ENCODE results near the gene SPATA1.

DNA sequence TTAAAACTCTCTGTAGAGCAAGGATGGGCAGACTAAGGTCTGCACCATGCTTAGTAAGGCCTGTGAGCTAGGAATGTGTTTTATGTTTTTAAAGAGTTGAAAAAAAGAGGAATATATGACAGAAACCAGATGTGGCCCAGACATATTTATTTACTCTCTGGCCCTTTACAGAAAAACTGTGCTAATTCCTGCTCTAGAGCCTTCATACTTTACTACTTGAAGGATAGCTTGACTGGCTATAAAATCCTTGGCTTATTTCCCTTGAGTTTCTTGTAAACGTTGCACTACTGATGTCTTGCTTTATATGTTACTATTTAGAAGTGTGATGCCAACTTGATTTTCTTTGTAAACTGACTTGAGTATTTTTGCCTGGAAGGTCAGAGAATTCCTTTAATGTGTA, 34.6 kb downstream of the SPATA1 start:
- TF ChIP-seq CTCF (optimal IDR thresholded peaks at IDR 0.05 in 1 of 3, IDR thresholded peaks at IDR 0.05 in 1 of 3, conservative IDR thresholded peaks at IDR 0.05 in 1 of 3; ENCODE audit: extremely low read depth in 1 of 3, insufficient read depth in 2 of 3, low read length in 3 of 3) (no peak), EZH2 (IDR thresholded peaks at IDR 0.05; ENCODE audit: low read length) (no peak)

Data from keratinocyte (primary cell).